NCI-H2196 treated with DMSO at 0.1 percent for 48 hours (cell line): ENCODE measurements around the gene ZNF74.
"Not testable (repeated sequence)": the region's sequence is repeated elsewhere in the genome, so short reads cannot be mapped to it uniquely, and the experiment has no call there.

Experiments used
- DNase-seq: peaks from one replicate; lab custom pipeline; 2025; ENCODE audit not compliant: unreplicated experiment; lab: John Stamatoyannopoulos, UW

The ZNF74 gene

GRCh38 chr22:20393705-20394476 is at the start of gene ZNF74:
TSS of gene ZNF74 (plus strand) at chr22:20394151. CDS start at chr22:20394629, 478 bp downstream.
- peak; percentile 69 for DNase-seq

DNA sequence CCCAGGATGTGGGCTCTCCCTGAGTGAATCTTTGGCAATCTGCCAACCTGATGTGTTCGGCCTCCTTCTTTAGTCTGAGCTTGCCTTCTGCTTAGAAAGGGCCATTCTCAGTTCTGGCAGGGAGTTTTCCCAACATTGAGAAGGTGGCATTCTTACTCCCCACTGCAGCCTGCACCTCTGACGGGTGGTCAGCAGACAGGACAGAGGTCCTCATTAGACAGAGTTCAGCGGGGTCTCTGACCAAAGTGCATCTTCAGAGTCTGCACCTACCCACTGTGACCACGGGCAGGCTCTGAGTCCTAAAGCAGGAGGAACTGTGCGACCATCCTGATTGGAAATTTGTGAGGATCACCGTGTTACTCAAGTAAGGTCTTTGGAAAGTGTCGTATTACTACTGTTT is 47.4 kb upstream of the ZNF74 start:
- DNase-seq = not testable (repeated sequence)

- not testable (repeated sequence) for DNase-seq
Observed at GRCh38 chr22:20352536-20352935, 41.4 kb upstream of the ZNF74 start.

GRCh38 chr22:20354238-20354975 is 39.5 kb upstream of the ZNF74 start:
- no peak for DNase-seq

DNA sequence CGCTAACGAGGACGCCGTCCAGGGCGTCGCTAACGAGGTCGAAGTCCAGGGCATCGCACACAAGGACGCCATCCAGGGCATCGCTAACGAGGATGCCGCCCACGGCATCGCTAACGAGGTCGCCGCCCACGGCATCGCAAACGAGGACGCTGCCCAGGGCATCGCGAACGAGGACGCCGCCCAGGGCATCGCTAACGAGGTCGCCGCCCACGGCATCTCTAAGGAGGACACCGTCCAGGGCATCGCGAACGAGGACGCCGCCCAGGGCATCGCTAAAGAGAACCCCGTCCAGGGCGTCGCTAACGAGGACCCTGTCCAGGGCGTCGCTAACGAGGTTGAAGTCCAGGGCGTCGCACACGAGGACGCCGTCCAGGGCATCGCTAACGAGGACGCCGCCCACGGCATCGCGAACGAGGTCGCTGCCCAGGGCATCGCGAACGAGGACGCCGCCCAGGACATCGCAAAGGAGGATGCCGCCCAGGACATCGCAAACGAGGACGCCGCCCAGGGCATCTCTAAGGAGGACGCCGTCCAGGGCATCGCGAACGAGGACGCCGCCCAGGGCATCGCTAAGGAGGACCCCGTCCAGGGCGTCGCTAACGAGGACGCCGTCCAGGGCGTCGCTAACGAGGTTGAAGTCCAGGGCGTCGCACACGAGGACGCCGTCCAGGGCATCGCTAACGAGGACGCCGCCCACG is 37.9 kb upstream of the ZNF74 start:
- not testable (repeated sequence) for DNase-seq

- DNase-seq = not testable (repeated sequence)
Observed at GRCh38 chr22:20356906-20357305, 37.0 kb upstream of the ZNF74 start.

- not testable (repeated sequence) for DNase-seq
Observed at GRCh38 chr22:20357967-20358366, 36.0 kb upstream of the ZNF74 start.

GRCh38 chr22:20358503-20359239 is 35.3 kb upstream of the ZNF74 start:
- DNase-seq = not testable (repeated sequence)

DNA sequence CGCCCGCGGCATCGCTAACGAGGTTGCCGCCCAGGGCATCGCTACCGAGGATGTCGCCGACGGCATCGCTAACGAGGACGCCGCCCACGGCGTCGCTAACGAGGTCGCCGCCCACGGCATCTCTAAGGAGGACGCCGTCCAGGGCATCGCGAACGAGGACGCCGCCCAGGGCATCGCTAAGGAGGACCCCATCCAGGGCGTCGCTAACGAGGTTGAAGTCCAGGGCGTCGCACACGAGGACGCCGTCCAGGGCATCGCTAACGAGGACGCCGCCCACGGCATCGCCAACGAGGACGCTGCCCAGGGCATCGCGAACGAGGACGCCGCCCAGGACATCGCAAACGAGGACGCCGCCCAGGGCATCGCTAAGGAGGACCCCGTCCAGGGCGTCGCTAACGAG is 33.7 kb upstream of the ZNF74 start:
- DNase-seq = not testable (repeated sequence)

DNA sequence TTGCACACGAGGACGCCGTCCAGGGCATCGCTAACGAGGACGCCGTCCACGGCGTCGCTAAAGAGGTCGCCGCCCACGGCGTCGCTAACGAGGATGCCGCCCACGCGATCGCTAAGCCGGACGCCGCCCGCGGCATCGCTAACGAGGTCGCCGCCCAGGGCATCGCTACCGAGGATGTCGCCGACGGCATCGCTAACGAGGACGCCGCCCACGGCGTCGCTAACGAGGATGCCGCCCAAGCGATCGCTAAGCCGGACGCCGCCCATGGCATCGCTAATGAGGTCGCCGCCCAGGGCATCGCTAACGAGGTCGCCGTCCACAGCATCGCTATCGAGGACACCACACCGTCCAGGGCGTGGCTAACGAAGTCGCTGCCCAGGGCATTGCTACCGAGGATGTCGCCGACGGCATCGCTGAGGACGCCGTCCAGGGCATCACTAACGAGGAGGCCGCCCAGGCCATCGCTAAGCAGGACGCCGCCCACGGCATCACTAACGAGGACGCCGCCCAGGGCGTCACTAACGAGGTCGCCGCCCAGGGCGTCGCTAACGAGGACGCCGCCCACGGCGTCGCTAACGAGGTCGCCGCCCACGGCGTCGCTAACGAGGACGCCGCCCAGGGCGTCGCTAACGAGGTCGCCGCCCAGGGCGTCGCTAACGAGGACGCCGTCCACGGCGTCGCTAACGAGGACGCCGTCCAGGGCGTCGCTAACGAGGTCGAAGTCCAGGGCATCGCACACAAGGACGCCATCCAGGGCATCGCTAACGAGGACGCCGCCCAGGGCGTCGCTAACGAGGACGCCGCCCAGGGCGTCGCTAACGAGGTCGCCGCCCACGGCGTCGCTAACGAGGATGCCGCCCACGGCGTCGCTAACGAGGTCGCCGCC is 32.8 kb upstream of the ZNF74 start:
- not testable (repeated sequence) for DNase-seq

GRCh38 chr22:20361752-20362229 is 32.2 kb upstream of the ZNF74 start:
- not testable (repeated sequence) for DNase-seq

DNA sequence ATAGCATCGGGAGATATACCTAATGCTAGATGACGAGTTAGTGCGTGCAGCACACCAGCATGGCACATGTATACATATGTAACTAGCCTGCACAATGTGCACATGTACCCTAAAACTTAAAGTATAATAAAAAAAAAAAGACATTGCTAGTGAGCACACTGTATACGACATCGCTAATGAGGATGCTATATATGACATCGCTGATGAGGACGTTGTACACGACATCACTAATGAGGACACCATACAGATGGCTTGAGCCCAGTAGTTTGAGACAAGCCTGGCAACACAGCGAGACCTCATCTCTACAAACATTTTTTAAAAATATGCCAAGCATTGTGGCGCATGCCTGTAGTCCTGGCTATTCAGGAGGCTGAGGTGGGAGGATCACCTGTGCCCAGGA is 31.5 kb upstream of the ZNF74 start:
- DNase-seq = not testable (repeated sequence)

DNA sequence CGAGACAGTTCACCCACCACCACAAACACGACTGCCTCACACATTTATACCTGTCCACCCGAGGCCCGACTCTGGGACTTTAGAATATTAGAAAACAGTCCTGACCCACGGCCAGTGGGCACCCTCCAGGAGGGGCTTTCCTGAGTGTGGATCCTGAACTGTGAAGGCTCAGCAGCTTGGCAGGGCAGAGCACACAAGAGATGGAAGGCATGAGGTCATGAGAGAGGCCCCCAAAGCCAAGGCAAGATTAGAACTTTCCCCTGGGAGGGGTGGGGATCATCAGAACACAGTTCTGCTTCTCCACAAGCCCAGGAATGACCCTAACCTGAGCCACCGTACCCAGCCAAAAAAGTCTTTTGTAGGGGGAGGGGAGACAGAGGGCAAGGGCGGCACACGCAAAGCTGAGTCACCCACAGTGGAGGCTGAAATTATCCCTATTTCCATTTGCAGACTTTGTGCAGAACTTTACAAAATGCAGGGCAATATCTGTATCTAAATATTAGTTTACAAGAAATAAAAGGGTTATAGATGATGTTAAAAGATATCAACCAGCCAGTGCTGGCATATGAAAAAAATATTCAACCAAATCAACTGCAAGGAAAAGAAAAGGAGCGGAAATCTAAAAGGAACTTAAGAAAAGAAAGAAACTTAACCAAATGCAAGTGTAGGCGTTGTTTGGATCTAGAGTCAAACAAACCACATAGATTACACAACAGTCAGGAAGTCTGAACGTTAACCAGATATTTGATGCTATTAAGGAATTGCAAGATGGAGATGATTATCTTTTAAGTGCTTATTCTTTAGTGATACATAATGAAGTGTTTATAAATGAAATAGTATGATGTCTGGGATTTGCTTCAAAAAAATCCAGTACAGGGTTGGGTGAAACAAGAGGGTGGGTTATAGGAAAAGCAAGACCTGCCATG is 29.4 kb upstream of the ZNF74 start:
- not testable (repeated sequence) for DNase-seq

- not testable (repeated sequence) for DNase-seq
Observed at GRCh38 chr22:20366841-20367240, 27.1 kb upstream of the ZNF74 start.

- not testable (repeated sequence) for DNase-seq
Observed at GRCh38 chr22:20368875-20369274, 25.1 kb upstream of the ZNF74 start.

GRCh38 chr22:20371687-20372086 is 22.3 kb upstream of the ZNF74 start:
- DNase-seq = not testable (repeated sequence)

DNA sequence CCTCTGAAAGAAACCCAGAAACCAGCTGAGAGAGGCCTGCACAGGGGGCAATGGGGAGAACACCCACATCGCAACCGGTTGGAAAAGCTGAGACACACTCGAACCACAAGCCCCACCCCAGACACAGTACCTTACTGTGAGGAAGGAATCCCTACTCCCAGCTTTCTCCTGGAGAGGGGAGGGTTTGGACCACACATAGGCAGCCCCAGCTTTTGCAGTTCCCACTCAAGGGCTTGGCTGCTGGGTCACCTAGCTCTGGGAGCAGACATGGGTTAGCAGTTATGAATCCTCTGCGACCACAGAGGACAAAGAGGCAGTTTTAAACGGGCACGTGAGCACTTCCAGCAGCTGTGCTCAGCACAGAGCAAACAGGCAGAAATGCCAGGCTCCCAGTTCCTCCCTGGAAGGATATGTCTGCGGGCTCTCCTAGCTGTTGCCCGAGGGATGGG is 21.5 kb upstream of the ZNF74 start:
- DNase-seq = peak; percentile 0

DNA sequence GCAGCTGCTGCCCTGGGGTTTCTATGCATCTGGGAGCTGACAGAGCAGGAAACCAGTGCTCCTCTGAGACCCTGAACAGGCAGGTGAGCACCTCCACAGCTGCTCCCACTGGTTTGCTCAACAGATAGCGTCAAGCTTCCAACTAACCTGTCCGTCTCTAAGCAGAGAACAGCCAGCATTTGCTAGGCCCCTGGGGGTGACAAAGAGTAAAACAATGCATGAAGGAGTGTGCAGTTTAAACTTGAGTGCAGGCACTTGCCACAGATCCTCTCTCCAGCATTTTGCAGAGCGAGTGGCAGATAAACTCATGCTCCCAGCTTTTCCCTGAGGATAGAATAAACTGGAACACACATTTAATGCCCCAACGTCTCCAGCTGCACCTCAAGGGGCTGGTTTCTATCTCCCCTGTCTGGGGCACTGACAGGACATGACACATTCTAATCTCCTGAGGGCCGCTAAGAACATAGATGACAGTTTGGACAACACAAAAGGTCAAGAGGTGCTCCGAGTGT is 20.7 kb upstream of the ZNF74 start:
- not testable (repeated sequence) for DNase-seq
